Choroid plexus epithelial cell (primary cell): ENCODE data around the gene RALGPS1.

Experiments used
- DNase-seq: peaks from one replicate; pipeline ENCODE4 v3.0.0-alpha.2; 2010; ENCODE audit warnings: low read depth
- H3K4me3 ChIP-seq: 2 replicates; pipeline ENCODE4 v1.5.1; 2011; ENCODE audit warnings: low read depth, mild to moderate bottlenecking, control low read depth, low read length, moderate library complexity
- CTCF ChIP-seq: conservative IDR thresholded peaks from 2 replicates; pipeline ENCODE4 v1.5.1; 2011; ENCODE audit warnings: low read depth, mild to moderate bottlenecking, control low read depth, inconsistent platforms, low read length, moderate library complexity

The RALGPS1 gene

GRCh38 chr9:127027694-127028093, 113.1 kb downstream of the RALGPS1 start:
- H3K4me3 ChIP-seq = no peak overlapping the region
- DNase-seq = no peak
- no peak for TF ChIP-seq CTCF

GRCh38 chr9:127029548-127029947, 115.0 kb downstream of the RALGPS1 start:
- no peak overlapping the region for H3K4me3 ChIP-seq
- no peak for TF ChIP-seq CTCF
- DNase-seq = no peak

- no peak overlapping the region for H3K4me3 ChIP-seq
- DNase-seq = no peak
- TF ChIP-seq CTCF = no peak
Measured at GRCh38 chr9:127030814-127031740, 116.5 kb downstream of the RALGPS1 start.

GRCh38 chr9:127032256-127032655, 117.7 kb downstream of the RALGPS1 start:
- H3K4me3 ChIP-seq = no peak overlapping the region
- DNase-seq = no peak
- no peak for TF ChIP-seq CTCF

- no peak for TF ChIP-seq CTCF
- no peak overlapping the region for H3K4me3 ChIP-seq
- DNase-seq = no peak
Measured at GRCh38 chr9:127033061-127033460, 118.5 kb downstream of the RALGPS1 start.

GRCh38 chr9:127033789-127034188, 119.2 kb downstream of the RALGPS1 start:
- H3K4me3 ChIP-seq = no peak overlapping the region
- no peak for TF ChIP-seq CTCF
- peak; percentile 59 for DNase-seq

GRCh38 chr9:127034691-127035090, 120.1 kb downstream of the RALGPS1 start:
- no peak for TF ChIP-seq CTCF
- DNase-seq = no peak
- H3K4me3 ChIP-seq = no peak overlapping the region
